CD4-positive, alpha-beta memory T cell (primary cell): ENCODE data around the gene ADAM19. TPM values are rescaled to one million over a fixed set of nuclear protein-coding genes. Genes with fewer than 3 reads are reported as not detected.
A peak's percentile ranks its signal among the peaks of the same experiment; 100 is the strongest.

Source experiments
- CTCF ChIA-PET: fragments of 350-600 bp; sonication (Branson Sonifier 250); formaldehyde crosslinking; loops from one replicate; lab custom pipeline; 2021; ENCODE audit warnings: inconsistent platforms; ENCODE audit not compliant: partially characterized antibody; lab: Charles Lee
- POLR2A ChIA-PET: fragments of 350-600 bp; sonication (Branson Sonifier 250); formaldehyde crosslinking; loops from one replicate; lab custom pipeline; 2021; ENCODE audit not compliant: partially characterized antibody; lab: Charles Lee
- DNase-seq, 5 donors: peaks; one replicate each; pipeline versions ENCODE4 v3.0.0 to v3.0.0-alpha.2; 2020 to 2022; ENCODE audit warnings: mixed read lengths in 1 of 5
- H3K27ac ChIP-seq: one replicate; pipeline ENCODE4 v1.7.0; 2013; ENCODE audit warnings: low read depth, low read length
- H3K27me3 ChIP-seq: 2 replicates; pipeline ENCODE4 v1.7.0; 2013; ENCODE audit warnings: mild to moderate bottlenecking, low read length, moderate library complexity; ENCODE audit not compliant: insufficient read depth
- H3K36me3 ChIP-seq: 2 replicates; pipeline ENCODE4 v1.7.0; 2013; ENCODE audit warnings: mild to moderate bottlenecking, low read length, moderate library complexity; ENCODE audit not compliant: insufficient read depth
- H3K4me1 ChIP-seq: 2 replicates; pipeline ENCODE4 v1.7.0; 2013; ENCODE audit warnings: mild to moderate bottlenecking, low read length, moderate library complexity; ENCODE audit not compliant: insufficient read depth
- H3K4me3 ChIP-seq, 2 donors: one replicate each; pipeline ENCODE4 v1.7.0; 2013; ENCODE audit warnings: low read length in 2 of 2, mild to moderate bottlenecking in 1 of 2
- H3K9me3 ChIP-seq, 2 donors: one replicate each; pipeline ENCODE4 v1.7.0; 2013; ENCODE audit warnings: low read length in 2 of 2, control low read depth in 1 of 2; ENCODE audit not compliant: control insufficient read depth in 1 of 2
- H3K27ac Mint-ChIP-seq, 7 donors: one replicate each; pipeline ENCODE4 v1.8.0; 2020 to 2021; ENCODE audit warnings: mixed read lengths in 7 of 7, mild to moderate bottlenecking in 6 of 7, inconsistent platforms in 3 of 7, moderate library complexity in 3 of 7
- H3K27me3 Mint-ChIP-seq, 2 donors: one replicate each; pipeline ENCODE4 v1.8.0; 2020 to 2021; ENCODE audit warnings: mixed read lengths in 2 of 2
- H3K36me3 Mint-ChIP-seq, 2 donors: one replicate each; pipeline ENCODE4 v1.8.0; 2020 to 2021; ENCODE audit warnings: mixed read lengths in 2 of 2, inconsistent platforms in 1 of 2, mild to moderate bottlenecking in 1 of 2
- H3K4me1 Mint-ChIP-seq, 4 donors: one replicate each; pipeline ENCODE4 v1.8.0; 2020 to 2021; ENCODE audit warnings: mixed read lengths in 4 of 4, mild to moderate bottlenecking in 1 of 4
- H3K4me3 Mint-ChIP-seq, 8 donors: one replicate each; pipeline ENCODE4 v1.8.0; 2020 to 2021; ENCODE audit warnings: mixed read lengths in 8 of 8, mild to moderate bottlenecking in 7 of 8, moderate library complexity in 6 of 8, inconsistent platforms in 3 of 8
- H3K9me3 Mint-ChIP-seq, 8 donors: one replicate each; pipeline ENCODE4 v1.8.0; 2020 to 2021; ENCODE audit warnings: mixed read lengths in 8 of 8, mild to moderate bottlenecking in 5 of 8, inconsistent platforms in 3 of 8, moderate library complexity in 1 of 8
- intact Hi-C: fragments of 100-400 bp; cut with micrococcal nuclease; formaldehyde crosslinking; loops from one replicate; pipeline ENCODE4 v1.15.1; 2023
- polyA plus RNA-seq, 2 donors: library from polyadenylated mRNA; unstranded; fragments of 300-500 nt; fragmentation: Illumina TruSeq; gene quantifications; one replicate each; pipeline ENCODE4 v1.2.3, GENCODE V29; 2021
- total RNA-seq, 2 experiments: library from RNA; stranded (reverse); gene quantifications; one replicate each; pipeline ENCODE4 v1.2.3, GENCODE V29; 2021

Gene ADAM19
- total and polyA plus RNA-seq, 4 experiments from 2014 or later, result 1.9 to 33.9 (median 28.0) TPM

DNA sequence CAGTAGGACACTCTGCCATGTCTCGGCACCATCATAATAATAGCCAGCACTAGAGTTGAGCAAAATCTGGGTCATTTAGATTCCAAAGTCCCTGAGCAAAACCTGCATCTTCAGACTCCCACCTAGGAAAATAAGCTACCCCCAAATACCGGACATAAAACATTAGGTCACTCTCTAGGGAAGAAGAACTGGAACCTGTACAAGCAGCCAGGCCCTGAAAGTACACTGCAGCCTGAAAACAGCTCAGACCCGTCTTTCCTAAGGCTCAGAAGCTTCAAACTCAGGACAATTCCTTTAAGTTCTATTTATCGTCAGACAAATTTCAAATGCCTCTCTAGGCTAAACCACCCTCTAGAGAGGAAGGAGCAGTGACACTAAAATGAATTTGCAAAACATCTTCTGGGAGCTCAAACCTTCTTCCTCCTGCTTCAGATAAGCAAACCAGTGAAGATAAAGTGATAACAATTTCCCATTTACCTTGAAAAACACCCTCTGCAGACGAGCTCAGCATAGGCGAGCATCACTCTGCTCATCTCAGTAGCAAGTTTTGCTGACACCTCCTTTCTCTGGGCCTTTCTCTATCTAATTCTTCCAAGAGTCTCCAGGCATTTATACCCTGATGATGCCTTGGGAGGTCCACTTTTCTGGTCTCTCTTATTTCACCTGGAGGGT lies 34.0 kb downstream of the ADAM19 start:
- Mint-ChIP-seq H3K4me3 (peak overlapping the region; percentile 71 to 90 (median 80)), H3K36me3 (peaks cover 11 to 17% of the 10 kb centered on the region in 2 donors), H3K9me3 (no peaks in the 10 kb centered on the region), H3K27ac (peak overlapping the region; percentile 89 to 95 (median 93)), H3K27me3 (no peaks in the 10 kb centered on the region), H3K4me1 (peaks cover 79 to 100% (median 90%) of the 10 kb centered on the region in 4 donors)
- no peaks in the 10 kb centered on the region for H3K27me3 ChIP-seq
- peaks cover 100% of the 10 kb centered on the region for H3K4me1 ChIP-seq
- intact Hi-C loops, result loop anchor here (1.0 to 10.0 kb wide), 9 partner anchors 8 to 387 kb away; partner anchors contain the start of genes ADAM19 and LSM11
- H3K4me3 ChIP-seq, result peak overlapping the region; percentile 12 to 40
- CTCF ChIA-PET, result interaction anchor here (0.9 to 4.3 kb wide), 18 partner anchors 9 to 202 kb away, joined by 3 to 24 read pairs (median 4); partner anchors contain the start of gene LSM11
- POLR2A ChIA-PET, result interaction anchor here (0.6 to 9.2 kb wide), 29 partner anchors 9 to 399 kb away, joined by 3 to 220 read pairs (median 5); partner anchors contain the start of genes ADAM19, MED7 and SOX30
- peak overlapping the region; percentile 77 for H3K27ac ChIP-seq
- H3K36me3 ChIP-seq, result peaks cover 9% of the 10 kb centered on the region
- DNase-seq, result peak in 4 of 5 donors; percentile 50 to 66 (median 52)
- no peaks in the 10 kb centered on the region for H3K9me3 ChIP-seq

DNA sequence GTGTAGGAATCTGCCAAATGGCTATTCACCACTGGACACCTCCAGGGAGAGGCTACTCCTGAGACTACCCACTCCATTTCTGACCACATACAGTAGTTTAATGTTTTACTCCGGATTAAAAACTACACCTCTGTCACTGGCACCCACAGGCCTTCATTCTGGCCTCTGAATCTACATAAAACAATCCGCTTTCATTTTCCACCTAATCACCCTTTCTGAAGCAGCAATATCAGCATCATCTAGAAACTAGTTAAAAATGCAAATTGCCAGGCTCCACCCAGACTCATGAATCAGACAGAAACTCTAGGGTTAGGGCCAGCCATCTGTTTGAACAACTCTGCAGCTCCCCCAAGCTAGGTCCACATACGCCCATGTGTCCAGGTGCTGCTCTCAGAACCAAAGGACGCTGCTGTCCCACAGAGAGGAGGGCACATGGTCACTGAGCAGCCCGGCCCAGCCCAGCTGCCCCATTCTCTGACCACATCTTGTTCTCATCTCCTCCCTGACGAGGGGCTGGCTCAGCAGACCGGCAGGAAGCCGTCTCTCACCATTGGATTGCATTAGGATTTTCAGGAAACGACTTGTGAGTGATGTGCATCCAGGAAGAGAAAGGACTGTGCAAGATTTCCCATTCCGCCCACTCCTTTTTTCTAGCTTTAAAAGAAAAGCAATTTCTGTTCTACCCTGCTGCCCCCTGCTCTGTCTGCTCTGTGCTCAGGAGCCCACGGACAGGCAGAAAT lies 34.7 kb downstream of the ADAM19 start:
- peaks cover 8 to 18% of the 10 kb centered on the region in 2 donors for H3K36me3 Mint-ChIP-seq
- peak overlapping the region; percentile 89 to 95 (median 93) for H3K27ac Mint-ChIP-seq
- ChIA-PET POLR2A (interaction anchor here (0.9 to 9.2 kb wide), 26 partner anchors 9 to 398 kb away, joined by 3 to 220 read pairs (median 6); partner anchors contain the start of genes ADAM19, MED7 and SOX30), CTCF (interaction anchor here (1.1 to 4.3 kb wide), 16 partner anchors 9 to 202 kb away, joined by 3 to 24 read pairs (median 5); partner anchors contain the start of genes LSM11 and SOX30)
- H3K4me1 Mint-ChIP-seq, result peaks cover 73 to 94% (median 84%) of the 10 kb centered on the region in 4 donors
- H3K27me3 ChIP-seq, result no peaks in the 10 kb centered on the region
- H3K4me3 Mint-ChIP-seq, result peak overlapping the region; percentile 71 to 90 (median 80)
- no peaks in the 10 kb centered on the region for H3K27me3 Mint-ChIP-seq
- H3K27ac ChIP-seq, result peak overlapping the region; percentile 77
- H3K4me1 ChIP-seq, result peaks cover 95% of the 10 kb centered on the region
- H3K9me3 Mint-ChIP-seq, result no peaks in the 10 kb centered on the region
- H3K4me3 ChIP-seq, result peak overlapping the region; percentile 12 to 40
- H3K36me3 ChIP-seq, result peaks cover 11% of the 10 kb centered on the region
- peak; percentile 53 to 75 (median 62) for DNase-seq
- intact Hi-C loops, result loop anchor here (1.0 to 10.0 kb wide), 10 partner anchors 8 to 386 kb away; partner anchors contain the start of genes ADAM19 and LSM11
- H3K9me3 ChIP-seq, result no peaks in the 10 kb centered on the region

DNA sequence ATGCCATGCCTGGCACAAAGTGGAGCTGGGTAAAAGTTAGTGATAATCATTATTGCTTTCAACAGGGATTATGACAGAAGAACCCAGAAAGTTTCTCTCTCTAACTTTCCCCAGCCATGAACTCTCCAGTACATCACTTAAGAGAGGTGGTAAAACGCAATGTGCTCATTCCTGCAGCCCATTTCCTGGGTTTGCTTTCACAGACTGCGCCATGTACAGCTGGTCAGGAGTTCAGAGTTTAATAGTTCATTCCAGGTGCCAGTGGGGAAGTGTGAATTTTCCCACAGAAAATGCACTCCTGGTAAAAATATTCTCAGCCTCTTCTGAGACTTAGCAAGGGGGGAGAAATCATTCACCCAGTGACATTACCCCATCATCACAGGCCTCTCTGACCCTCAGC lies 35.5 kb downstream of the ADAM19 start:
- peaks cover 16 to 25% of the 10 kb centered on the region in 2 donors for H3K36me3 Mint-ChIP-seq
- H3K9me3 Mint-ChIP-seq, result no peaks in the 10 kb centered on the region
- Histone ChIP-seq H3K4me1 (peaks cover 87% of the 10 kb centered on the region), H3K27ac (peak overlapping the region; percentile 77), H3K4me3 (peak overlapping the region; percentile 9 to 40), H3K9me3 (no peaks in the 10 kb centered on the region), H3K36me3 (peaks cover 13% of the 10 kb centered on the region), H3K27me3 (no peaks in the 10 kb centered on the region)
- ChIA-PET CTCF (interaction anchor here (0.9 to 4.3 kb wide), 11 partner anchors 8 to 203 kb away, joined by 3 to 24 read pairs (median 4); partner anchors contain the start of genes LSM11 and SOX30), POLR2A (interaction anchor here (0.5 to 9.2 kb wide), 10 partner anchors 8 to 216 kb away, joined by 3 to 220 read pairs (median 10); partner anchors contain the start of gene ADAM19)
- DNase-seq, result peak in 1 of 5 donors; percentile 18
- no peaks in the 10 kb centered on the region for H3K27me3 Mint-ChIP-seq
- H3K4me3 Mint-ChIP-seq, result peak overlapping the region; percentile 18 to 90 (median 80)
- peak overlapping the region; percentile 89 to 95 (median 93) for H3K27ac Mint-ChIP-seq
- H3K4me1 Mint-ChIP-seq, result peaks cover 68 to 93% (median 82%) of the 10 kb centered on the region in 4 donors
- intact Hi-C loops, result loop anchor here (1.0 to 10.0 kb wide), 6 partner anchors 108 to 385 kb away; partner anchors contain the start of gene LSM11

DNA sequence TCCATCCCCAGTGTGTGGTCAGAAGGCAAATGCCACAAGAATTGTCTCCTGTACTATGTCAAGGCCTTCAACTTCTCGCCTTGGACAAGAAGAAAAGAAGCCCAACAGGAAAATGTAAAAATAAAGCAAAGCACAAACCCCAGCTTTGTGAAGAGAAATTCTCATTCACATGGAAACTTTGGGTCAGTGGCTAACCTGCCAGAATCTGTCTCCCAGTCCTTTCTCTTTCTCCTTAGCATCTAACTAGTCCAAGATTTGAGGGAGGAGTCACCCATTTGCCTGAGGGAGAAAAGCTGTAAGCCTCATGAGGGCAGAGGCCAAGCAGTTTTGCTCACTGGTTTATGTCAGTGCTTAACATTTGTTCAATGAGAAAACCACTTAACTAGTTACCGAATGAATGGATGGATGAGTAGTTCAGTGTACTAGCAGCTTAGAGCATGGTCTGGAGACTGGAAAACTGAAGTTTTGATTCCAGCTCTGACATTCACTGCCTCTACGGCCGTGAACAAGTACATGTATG lies 36.0 kb downstream of the ADAM19 start:
- H3K4me1 Mint-ChIP-seq, result peaks cover 63 to 89% (median 76%) of the 10 kb centered on the region in 4 donors
- H3K36me3 ChIP-seq, result peaks cover 15% of the 10 kb centered on the region
- H3K27me3 Mint-ChIP-seq, result no peaks in the 10 kb centered on the region
- H3K4me1 ChIP-seq, result peaks cover 81% of the 10 kb centered on the region
- peaks cover 21 to 28% of the 10 kb centered on the region in 2 donors for H3K36me3 Mint-ChIP-seq
- peak overlapping the region in 7 of 8 donors; percentile 78 to 90 (median 80) for H3K4me3 Mint-ChIP-seq
- intact Hi-C loops, result loop anchor here (1.0 to 10.0 kb wide), 6 partner anchors 107 to 385 kb away; partner anchors contain the start of gene LSM11
- peak overlapping the region; percentile 89 to 95 (median 93) for H3K27ac Mint-ChIP-seq
- peak overlapping the region; percentile 77 for H3K27ac ChIP-seq
- peak overlapping the region; percentile 9 to 40 for H3K4me3 ChIP-seq
- ChIA-PET POLR2A (interaction anchor here (0.8 to 9.2 kb wide), 9 partner anchors 7 to 215 kb away, joined by 3 to 220 read pairs (median 7); partner anchors contain the start of gene ADAM19), CTCF (interaction anchor here (0.9 to 4.3 kb wide), 8 partner anchors 8 to 204 kb away, joined by 3 to 24 read pairs (median 3); partner anchors contain the start of gene LSM11)
- H3K27me3 ChIP-seq, result no peaks in the 10 kb centered on the region
- no peak for DNase-seq
- no peaks in the 10 kb centered on the region for H3K9me3 Mint-ChIP-seq
- no peaks in the 10 kb centered on the region for H3K9me3 ChIP-seq

DNA sequence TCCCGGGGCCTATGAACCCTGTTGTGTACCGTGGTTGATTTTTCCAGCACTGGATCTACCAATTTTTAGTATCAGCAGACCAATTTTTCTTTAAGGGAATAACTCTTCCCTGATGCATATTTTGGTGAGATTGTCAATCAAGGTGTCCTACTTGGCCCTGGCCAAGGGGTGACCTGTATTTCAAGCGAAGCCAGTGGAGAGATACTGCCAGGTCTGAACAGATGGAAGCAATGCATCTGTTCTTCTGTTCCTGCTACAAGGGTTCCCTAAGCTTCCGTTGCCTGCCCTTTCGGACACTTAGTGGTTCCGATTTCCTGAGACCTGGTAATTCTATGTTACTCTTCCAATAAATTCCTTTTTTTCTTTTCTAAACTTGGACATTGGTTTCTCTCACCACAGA lies 37.3 kb downstream of the ADAM19 start:
- ChIA-PET CTCF (interaction anchor here (4.3 kb wide), 1 partner anchor 205 kb away, joined by 24 read pairs; the partner anchor contains the start of gene LSM11), POLR2A (interaction anchor here (3.9 kb wide), 1 partner anchor 10 kb away, joined by 25 read pairs; no protein-coding TSS in a partner anchor)
- DNase-seq, result no peak
- Histone ChIP-seq H3K9me3 (no peaks in the 10 kb centered on the region), H3K4me1 (peaks cover 69% of the 10 kb centered on the region), H3K27ac (peak overlapping the region; percentile 77), H3K36me3 (peaks cover 15% of the 10 kb centered on the region), H3K27me3 (no peaks in the 10 kb centered on the region), H3K4me3 (no peak overlapping the region)
- peak overlapping the region; percentile 52 to 95 (median 92) for H3K27ac Mint-ChIP-seq
- H3K36me3 Mint-ChIP-seq, result peaks cover 25 to 34% of the 10 kb centered on the region in 2 donors
- no peaks in the 10 kb centered on the region for H3K27me3 Mint-ChIP-seq
- peak overlapping the region in 5 of 8 donors; percentile 6 to 88 (median 48) for H3K4me3 Mint-ChIP-seq
- no peaks in the 10 kb centered on the region for H3K9me3 Mint-ChIP-seq
- peaks cover 53 to 83% (median 69%) of the 10 kb centered on the region in 4 donors for H3K4me1 Mint-ChIP-seq
- intact Hi-C loops, result no loop called here
